Prostate gland (tissue), 2 donors: ENCODE data around the gene SLC35D2.

ENCODE experiments used
- CTCF ChIP-seq, 4 experiments: fragments of 200-600 bp in 2 of 4; fragments of 450-650 bp in 2 of 4; sonication (generic) in 2 of 4; IDR thresholded peaks; 1 replicate in 3 of 4; 2 replicates in 1 of 4; pipeline ENCODE4 v1.5.1; 2016 to 2019; ENCODE audit warnings: antibody characterized with exemption in 4 of 4, mild to moderate bottlenecking in 2 of 4, moderate library complexity in 2 of 4
- POLR2A ChIP-seq: fragments of 450-650 bp; IDR thresholded peaks from one replicate; pipeline ENCODE4 v1.6.1; 2016; ENCODE audit warnings: antibody characterized with exemption, mild to moderate bottlenecking
- POLR2AphosphoS5 ChIP-seq: sonication (generic); formaldehyde crosslinking; IDR thresholded peaks from one replicate; pipeline ENCODE4 v1.6.1; 2017; ENCODE audit warnings: antibody characterized with exemption

- TF ChIP-seq POLR2AphosphoS5 (no peak), CTCF (IDR thresholded peaks at IDR 0.05) (no peak), POLR2A (no peak)
Measured at GRCh38 chr9:96305171-96305570, 78.3 kb downstream of the SLC35D2 start.
